Activated B cell treated with CpG ODN at 0.5 μM for 24 hours (primary cell): Measurements from ENCODE around the gene COL9A2. TPM values are rescaled to one million over a fixed set of nuclear protein-coding genes. Genes with fewer than 3 reads are reported as not detected.
"Not testable (repeated sequence)": the region's sequence is repeated elsewhere in the genome, so short reads cannot be mapped to it uniquely, and the experiment has no call there.

Experiments
- ATAC-seq: fragments of 200-7000 bp; cut with Tn5 transposase; one replicate; pipeline ENCODE4 v1.10.0; 2021; ENCODE audit warnings: low read depth, mild to moderate bottlenecking, moderate library complexity
- CTCF ChIA-PET: fragments of 350-600 bp; sonication (Branson Sonifier 250); formaldehyde crosslinking; loops from one replicate; lab custom pipeline; 2021; ENCODE audit warnings: antibody characterized with exemption; lab: Charles Lee
- POLR2A ChIA-PET: fragments of 350-600 bp; sonication (Branson Sonifier 250); formaldehyde crosslinking; loops from one replicate; lab custom pipeline; 2021; ENCODE audit warnings: antibody characterized with exemption; lab: Charles Lee
- DNase-seq: peaks from one replicate; pipeline ENCODE4 v3.0.0; 2022
- H3K27ac Mint-ChIP-seq: one replicate; pipeline ENCODE4 v1.8.0; 2020; ENCODE audit warnings: mixed read lengths
- H3K27me3 Mint-ChIP-seq: one replicate; pipeline ENCODE4 v1.8.0; 2021; ENCODE audit warnings: mixed read lengths
- H3K36me3 Mint-ChIP-seq: one replicate; pipeline ENCODE4 v1.8.0; 2021; ENCODE audit warnings: low read depth, mixed read lengths
- H3K4me1 Mint-ChIP-seq: one replicate; pipeline ENCODE4 v1.8.0; 2021; ENCODE audit warnings: mixed read lengths
- H3K4me3 Mint-ChIP-seq: one replicate; pipeline ENCODE4 v1.8.0; 2020; ENCODE audit warnings: mild to moderate bottlenecking, mixed read lengths
- H3K9me3 Mint-ChIP-seq: one replicate; pipeline ENCODE4 v1.8.0; 2020; ENCODE audit warnings: mixed read lengths
- intact Hi-C: fragments of 100-400 bp; cut with micrococcal nuclease; formaldehyde crosslinking; loops from one replicate; pipeline ENCODE4 v1.15.1; 2024
- total RNA-seq: library from RNA; stranded (reverse); gene quantifications from 2 replicates; pipeline ENCODE4 v1.2.3, GENCODE V29; 2022
- TF ChIP-seq, protein P1 (sequence below): fragments of 200-600 bp; IDR thresholded peaks from one replicate; pipeline ENCODE4 v1.8.0; 2022; ENCODE audit warnings: antibody characterized with exemption, mild to moderate bottlenecking

The COL9A2 gene
- total RNA-seq, 1 donor from 2014 or later, result 5.7 TPM

DNA sequence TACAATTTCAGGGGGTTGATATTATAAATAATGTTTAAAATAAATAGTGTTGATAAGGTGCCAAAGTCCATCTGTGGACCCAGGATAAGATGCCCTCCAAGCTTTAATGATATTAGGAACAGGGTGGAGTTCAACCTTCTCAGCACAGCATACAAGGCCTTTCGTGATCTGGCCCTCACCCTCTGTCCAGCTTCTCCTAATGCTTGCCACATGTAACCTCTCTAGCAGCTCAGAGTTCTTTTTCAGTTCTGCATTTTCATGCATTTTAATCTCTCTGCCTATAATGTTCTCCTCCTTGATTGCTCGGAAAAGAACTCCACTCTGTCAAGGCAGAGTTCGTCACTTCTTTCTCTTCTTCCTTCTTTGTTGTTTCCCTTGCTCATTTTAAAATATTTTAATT is 35.0 kb upstream of the COL9A2 start:
- Mint-ChIP-seq H3K27ac (peak overlapping the region; percentile 81), H3K36me3 (no peaks in the 10 kb centered on the region), H3K4me1 (peaks cover 54% of the 10 kb centered on the region), H3K27me3 (no peaks in the 10 kb centered on the region), H3K4me3 (peak overlapping the region; percentile 65), H3K9me3 (no peaks in the 10 kb centered on the region)
- POLR2A ChIA-PET, result interaction anchor here (0.6 to 5.2 kb wide), 14 partner anchors 7 to 179 kb away, joined by 3 to 41 read pairs (median 6); partner anchors contain the start of genes SMAP2 and ZNF684
- intact Hi-C loops, result no loop called here
- ATAC-seq (peak; percentile 94), DNase-seq (no peak)
- CTCF ChIA-PET, result interaction anchor here (1.3 to 4.2 kb wide), 7 partner anchors 7 to 208 kb away, joined by 3 to 26 read pairs (median 11); partner anchors contain the start of genes COL9A2 and SMAP2
- TF ChIP-seq, protein P1, sequence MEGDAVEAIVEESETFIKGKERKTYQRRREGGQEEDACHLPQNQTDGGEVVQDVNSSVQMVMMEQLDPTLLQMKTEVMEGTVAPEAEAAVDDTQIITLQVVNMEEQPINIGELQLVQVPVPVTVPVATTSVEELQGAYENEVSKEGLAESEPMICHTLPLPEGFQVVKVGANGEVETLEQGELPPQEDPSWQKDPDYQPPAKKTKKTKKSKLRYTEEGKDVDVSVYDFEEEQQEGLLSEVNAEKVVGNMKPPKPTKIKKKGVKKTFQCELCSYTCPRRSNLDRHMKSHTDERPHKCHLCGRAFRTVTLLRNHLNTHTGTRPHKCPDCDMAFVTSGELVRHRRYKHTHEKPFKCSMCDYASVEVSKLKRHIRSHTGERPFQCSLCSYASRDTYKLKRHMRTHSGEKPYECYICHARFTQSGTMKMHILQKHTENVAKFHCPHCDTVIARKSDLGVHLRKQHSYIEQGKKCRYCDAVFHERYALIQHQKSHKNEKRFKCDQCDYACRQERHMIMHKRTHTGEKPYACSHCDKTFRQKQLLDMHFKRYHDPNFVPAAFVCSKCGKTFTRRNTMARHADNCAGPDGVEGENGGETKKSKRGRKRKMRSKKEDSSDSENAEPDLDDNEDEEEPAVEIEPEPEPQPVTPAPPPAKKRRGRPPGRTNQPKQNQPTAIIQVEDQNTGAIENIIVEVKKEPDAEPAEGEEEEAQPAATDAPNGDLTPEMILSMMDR, result no peak

DNA sequence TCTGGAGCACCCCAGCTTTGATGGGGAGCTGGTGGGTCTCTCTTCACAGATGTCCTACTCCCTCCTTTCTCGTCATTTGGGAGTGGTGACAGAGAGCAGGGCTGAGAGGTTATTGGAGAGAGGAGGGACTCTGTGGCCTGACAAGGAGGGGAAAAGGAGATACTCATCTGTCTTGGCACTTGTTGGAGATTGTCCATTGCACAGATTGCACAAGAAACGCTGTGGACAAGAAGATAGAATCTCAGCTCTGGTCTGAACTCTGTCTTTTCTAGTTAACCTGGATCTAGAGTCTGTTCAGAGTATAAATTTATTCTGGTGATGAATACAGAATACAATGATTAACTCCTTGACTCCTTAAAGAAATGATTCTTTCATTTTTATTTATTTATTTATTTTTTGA is 34.0 kb upstream of the COL9A2 start:
- ATAC-seq, result no peak
- intact Hi-C loops, result no loop called here
- TF ChIP-seq, protein P1, result no peak
- Mint-ChIP-seq H3K27me3 (no peaks in the 10 kb centered on the region), H3K36me3 (no peaks in the 10 kb centered on the region), H3K4me3 (no peak overlapping the region), H3K4me1 (peaks cover 49% of the 10 kb centered on the region), H3K9me3 (no peaks in the 10 kb centered on the region), H3K27ac (peak overlapping the region; percentile 65)
- POLR2A ChIA-PET, result interaction anchor here (0.9 to 5.2 kb wide), 10 partner anchors 9 to 54 kb away, joined by 3 to 41 read pairs (median 8); partner anchors contain the start of gene SMAP2
- CTCF ChIA-PET, result interaction anchor here (0.6 to 4.2 kb wide), 6 partner anchors 12 to 207 kb away, joined by 3 to 26 read pairs (median 6); partner anchors contain the start of gene SMAP2
- no peak for DNase-seq

DNA sequence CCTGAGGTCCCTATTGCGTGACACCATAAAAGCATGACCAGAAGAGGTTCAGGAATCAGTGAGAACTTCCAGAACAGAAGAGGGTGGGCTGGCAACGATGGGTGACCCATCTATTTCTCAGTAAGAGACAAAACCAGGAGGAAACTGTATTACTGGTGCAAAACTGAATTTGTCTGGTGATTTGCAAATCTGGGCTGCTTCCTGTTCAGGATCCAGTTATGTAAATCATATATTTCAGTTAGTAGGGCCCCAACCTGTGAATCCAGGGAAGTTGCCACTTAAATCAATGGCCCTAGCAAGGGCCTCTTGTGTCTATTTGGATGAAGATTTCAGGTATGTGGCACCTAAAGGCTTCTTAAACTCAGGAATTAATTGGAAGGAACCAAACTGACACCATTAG is 33.3 kb upstream of the COL9A2 start:
- H3K27me3 Mint-ChIP-seq, result no peaks in the 10 kb centered on the region
- DNase-seq (no peak), ATAC-seq (no peak)
- H3K9me3 Mint-ChIP-seq, result no peaks in the 10 kb centered on the region
- POLR2A ChIA-PET, result interaction anchor here (1.2 to 5.2 kb wide), 4 partner anchors 8 to 55 kb away, joined by 3 to 25 read pairs (median 5); no protein-coding TSS in a partner anchor
- no peaks in the 10 kb centered on the region for H3K36me3 Mint-ChIP-seq
- H3K4me1 Mint-ChIP-seq, result peaks cover 49% of the 10 kb centered on the region
- intact Hi-C loops, result no loop called here
- CTCF ChIA-PET, result interaction anchor here (1.3 kb wide), 1 partner anchor 11 kb away, joined by 4 read pairs; no protein-coding TSS in a partner anchor
- H3K4me3 Mint-ChIP-seq, result peak overlapping the region; percentile 16
- TF ChIP-seq, protein P1, result no peak
- H3K27ac Mint-ChIP-seq, result peak overlapping the region; percentile 65

DNA sequence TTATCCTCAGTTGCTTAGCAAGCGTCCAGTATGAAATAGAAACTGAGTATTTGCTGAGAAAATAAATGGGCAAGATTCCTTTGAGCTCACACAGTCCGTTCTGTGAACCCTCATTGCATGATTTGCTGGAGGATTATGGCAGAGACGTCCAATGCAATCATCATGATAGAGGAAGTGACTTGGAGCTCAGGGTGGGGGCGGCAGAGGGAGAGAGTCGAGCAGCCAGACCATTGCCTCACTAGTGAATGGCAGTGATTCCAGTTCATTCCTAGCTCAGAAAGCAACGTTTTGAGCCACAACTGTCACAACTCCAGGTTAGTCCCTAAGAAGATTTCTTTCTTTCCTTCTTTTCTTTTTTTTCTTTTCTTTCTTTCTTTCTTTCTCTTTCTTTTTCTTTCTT is 27.5 kb upstream of the COL9A2 start:
- no peaks in the 10 kb centered on the region for H3K36me3 Mint-ChIP-seq
- ChIA-PET POLR2A (interaction anchor here (0.6 to 6.2 kb wide), 13 partner anchors 8 to 429 kb away, joined by 3 to 76 read pairs (median 9); partner anchors contain the start of gene SMAP2), CTCF (interaction anchor here (0.7 to 10.3 kb wide), 12 partner anchors 8 to 201 kb away, joined by 3 to 175 read pairs (median 4); no protein-coding TSS in a partner anchor)
- TF ChIP-seq, protein P1, result no peak
- no peaks in the 10 kb centered on the region for H3K27me3 Mint-ChIP-seq
- no peaks in the 10 kb centered on the region for H3K9me3 Mint-ChIP-seq
- peak; percentile 85 for ATAC-seq
- peak overlapping the region; percentile 80 for H3K27ac Mint-ChIP-seq
- DNase-seq, result no peak
- H3K4me3 Mint-ChIP-seq, result peak overlapping the region; percentile 75
- intact Hi-C loops, result loop anchor here (1.0 kb wide), 2 partner anchors 56 to 60 kb away; no protein-coding TSS in a partner anchor
- H3K4me1 Mint-ChIP-seq, result peaks cover 53% of the 10 kb centered on the region

DNA sequence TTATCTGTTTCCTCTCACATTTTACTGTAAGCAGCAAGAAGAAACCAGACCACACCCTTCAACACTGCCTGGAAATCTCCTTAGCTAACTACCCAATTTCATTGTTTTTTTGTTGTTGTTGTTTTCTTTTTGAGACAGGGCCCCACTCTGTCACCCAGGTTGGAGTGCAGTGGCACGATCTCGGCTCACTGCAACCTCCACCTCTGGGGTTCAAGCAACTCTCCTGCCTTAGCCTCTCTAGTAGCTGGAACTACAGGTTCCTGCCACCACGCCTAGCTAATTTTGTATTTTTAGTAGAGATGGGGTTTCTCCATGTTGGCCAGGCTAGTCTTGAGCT is 25.3 kb upstream of the COL9A2 start:
- intact Hi-C loops, H3K9me3 Mint-ChIP-seq, ATAC-seq, DNase-seq, H3K27me3 Mint-ChIP-seq, H3K36me3 Mint-ChIP-seq: not testable (repeated sequence)
- ChIA-PET CTCF (interaction anchor here (0.8 to 10.3 kb wide), 8 partner anchors 22 to 199 kb away, joined by 3 to 184 read pairs (median 31); partner anchors contain the start of gene COL9A2), POLR2A (interaction anchor here (0.6 to 6.2 kb wide), 13 partner anchors 11 to 189 kb away, joined by 3 to 76 read pairs (median 19); partner anchors contain the start of gene SMAP2)
- H3K4me3 Mint-ChIP-seq, result peak overlapping the region; percentile 47
- peaks cover 58% of the 10 kb centered on the region for H3K4me1 Mint-ChIP-seq
- peak overlapping the region; percentile 83 for H3K27ac Mint-ChIP-seq
